ENCODE results near the gene HSPB6.
"Not testable (repeated sequence)": the region's sequence is repeated elsewhere in the genome, so short reads cannot be mapped to it uniquely, and the experiment has no call there.

Gene HSPB6

DNA sequence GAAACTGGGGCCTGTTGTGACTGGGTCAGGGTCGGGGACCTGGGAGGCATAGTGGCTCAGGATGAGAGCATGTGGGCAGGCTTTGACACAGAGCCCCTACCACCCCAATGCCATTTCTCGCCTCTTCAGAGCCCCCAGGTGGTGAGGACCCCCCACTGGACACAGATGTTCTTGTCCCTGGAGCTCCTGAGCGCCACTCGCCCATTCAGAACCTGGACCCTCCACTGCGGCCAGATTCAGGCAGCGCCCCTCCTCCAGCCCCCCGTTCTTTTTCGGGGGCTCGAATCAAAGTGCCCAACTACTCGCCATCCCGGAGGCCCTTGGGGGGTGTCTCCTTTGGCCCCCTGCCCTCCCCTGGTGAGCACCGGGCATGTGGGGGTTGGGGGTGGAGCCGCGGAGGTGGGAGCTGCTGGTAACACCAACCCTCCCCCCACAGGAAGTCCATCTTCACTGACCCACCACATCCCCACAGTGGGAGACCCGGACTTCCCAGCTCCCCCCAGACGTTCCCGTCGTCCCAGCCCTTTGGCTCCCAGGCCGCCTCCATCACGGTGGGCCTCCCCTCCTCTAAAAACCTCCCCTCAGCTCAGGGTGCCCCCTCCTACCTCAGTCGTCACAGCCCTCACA lies 24.9 kb downstream of the HSPB6 start:
- DNase-seq (ENCODE audit: low read depth), result no peak

DNA sequence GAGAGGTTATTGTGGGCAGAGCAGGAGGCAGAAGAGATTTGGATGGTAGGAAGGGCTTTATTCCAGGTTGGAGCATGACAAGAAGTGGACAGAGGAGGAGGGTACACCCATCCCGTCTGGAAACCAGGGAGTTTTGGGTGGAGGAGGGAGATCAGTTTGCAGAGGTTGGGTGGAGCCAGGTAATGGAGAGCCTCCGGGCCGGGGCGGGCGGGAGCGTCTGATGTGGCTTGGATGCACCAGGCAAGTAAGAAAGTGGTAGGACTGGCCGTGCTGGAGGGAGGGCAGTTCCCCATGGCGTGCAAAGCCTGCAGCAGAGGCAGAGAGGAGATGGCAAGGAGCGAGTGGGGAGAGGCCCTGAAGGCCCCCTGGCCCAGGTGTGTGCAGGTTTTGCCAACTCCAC lies 25.5 kb downstream of the HSPB6 start:
- no peak for DNase-seq (ENCODE audit: low read depth)

DNA sequence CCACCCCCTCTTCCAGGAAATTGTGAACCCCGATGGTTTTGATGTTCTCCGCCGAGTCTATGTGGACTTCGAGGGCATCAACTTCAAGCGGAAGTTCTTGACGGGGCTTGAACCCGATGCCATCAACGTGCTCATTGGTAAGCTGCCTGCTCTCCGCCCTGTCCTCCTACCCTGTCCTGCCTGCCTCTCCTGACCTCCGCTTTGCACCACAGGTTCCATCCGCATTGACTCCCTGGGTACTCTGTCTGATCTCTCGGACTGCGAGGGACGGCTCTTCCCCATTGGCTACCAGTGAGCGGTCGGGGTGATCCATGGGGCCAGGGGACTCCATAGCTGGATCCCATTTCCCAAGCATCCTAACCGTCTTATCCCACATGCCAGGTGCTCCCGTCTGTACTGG lies 26.5 kb downstream of the HSPB6 start:
- DNase-seq (ENCODE audit: low read depth), result no peak

DNA sequence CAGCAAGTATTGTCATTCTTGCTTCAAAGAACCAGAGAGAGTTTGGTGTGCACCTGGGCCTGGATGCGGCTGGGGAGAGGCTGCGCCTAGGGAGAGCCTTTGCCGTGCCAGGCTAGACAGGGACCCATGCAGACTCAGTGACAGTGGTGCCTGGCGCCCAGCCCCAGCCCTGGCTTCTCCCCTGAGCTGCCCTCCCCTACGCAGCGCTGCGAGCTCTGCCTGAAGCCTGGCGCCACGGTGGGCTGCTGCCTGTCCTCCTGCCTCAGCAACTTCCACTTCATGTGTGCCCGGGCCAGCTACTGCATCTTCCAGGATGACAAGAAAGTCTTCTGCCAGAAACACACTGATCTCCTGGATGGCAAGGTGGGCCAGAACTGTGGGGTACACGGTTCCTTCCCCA lies 27.1 kb downstream of the HSPB6 start:
- no peak for DNase-seq (ENCODE audit: low read depth)

DNA sequence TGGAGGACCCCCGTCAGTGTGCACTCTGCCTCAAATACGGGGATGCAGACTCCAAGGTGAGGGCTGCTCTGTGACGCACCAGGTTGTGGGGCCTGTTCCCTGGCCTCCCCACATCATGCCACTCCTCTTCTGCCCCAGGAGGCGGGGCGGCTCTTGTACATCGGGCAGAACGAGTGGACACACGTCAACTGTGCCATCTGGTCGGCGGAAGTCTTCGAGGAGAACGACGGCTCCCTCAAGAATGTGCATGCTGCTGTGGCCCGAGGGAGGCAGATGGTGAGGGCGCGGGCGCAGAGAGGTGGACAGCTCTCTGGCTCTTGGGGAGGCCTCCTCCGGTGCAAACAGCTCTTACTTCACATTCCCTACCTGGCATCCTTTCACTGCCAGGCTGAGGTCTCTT lies 27.8 kb downstream of the HSPB6 start:
- no peak for DNase-seq (ENCODE audit: low read depth)

DNA sequence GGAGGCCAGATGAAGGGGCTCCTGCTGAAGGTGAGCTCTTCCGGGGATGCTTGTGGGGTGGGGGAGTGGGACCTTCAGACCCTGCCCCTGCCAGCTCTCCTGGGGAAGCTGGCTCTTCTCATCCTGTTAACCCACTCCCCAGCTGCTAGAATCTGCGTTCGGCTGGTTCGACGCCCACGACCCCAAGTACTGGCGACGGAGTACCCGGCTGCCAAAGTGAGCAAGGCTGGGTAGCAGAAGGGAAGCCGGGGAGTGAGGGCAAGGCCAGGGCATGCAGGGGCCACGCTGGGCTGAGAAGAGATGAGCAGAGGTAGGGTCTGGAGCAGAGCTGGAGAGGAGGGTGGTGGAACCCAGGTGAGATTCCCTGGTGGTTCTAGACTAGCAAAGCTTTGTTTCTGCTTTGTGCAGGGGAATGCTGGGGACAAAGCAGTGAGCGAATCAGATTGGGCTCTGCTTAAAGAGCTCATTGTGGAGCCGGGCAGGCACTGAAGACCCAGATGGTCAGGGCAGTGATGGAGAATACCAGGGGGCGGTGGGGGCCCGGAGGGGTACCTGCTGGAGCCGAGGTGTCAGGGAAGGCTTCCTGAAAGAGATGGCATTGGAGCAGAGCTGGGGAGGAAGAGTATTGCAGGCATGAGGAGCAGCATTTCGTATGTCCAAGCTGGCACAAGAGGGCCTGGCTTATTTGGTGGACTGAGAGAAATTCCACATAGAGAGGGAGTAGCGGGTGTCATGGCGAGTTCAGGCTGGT lies 28.7 kb downstream of the HSPB6 start:
- no peak for DNase-seq (ENCODE audit: low read depth)

DNA sequence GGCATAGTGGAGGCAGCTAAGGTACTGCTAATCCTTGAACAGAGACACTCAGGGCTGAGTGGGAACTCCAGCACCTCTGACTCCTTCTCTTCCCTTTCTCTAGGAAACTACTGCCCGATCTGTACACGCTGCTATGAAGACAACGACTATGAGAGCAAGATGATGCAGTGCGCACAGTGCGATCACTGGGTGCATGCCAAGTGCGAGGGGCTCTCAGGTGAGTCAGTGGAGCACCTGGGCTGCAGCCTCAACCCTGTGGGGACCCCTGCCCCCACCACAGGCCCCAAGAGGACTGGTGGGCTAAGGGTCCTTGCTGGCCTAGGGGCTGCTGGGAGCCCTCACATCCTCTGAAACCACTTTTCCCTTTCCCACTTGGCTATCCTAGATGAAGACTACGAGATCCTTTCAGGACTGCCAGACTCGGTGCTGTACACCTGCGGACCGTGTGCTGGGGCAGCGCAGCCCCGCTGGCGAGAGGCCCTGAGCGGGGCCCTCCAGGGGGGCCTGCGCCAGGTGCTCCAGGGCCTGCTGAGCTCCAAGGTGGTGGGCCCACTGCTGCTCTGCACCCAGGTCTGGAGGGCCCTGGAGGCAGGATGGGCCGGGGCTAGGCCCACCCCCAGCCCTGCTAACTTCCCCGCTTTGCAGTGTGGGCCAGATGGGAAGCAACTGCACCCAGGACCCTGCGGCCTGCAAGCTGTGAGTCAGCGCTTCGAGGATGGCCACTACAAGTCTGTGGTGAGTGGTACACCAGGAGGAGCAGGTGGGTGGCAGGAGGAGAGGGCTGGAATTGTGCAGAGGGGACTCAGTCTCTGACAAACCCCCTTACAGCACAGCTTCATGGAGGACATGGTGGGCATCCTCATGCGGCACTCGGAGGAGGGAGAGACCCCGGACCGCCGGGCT lies 29.5 kb downstream of the HSPB6 start:
- no peak for DNase-seq (ENCODE audit: low read depth)

DNA sequence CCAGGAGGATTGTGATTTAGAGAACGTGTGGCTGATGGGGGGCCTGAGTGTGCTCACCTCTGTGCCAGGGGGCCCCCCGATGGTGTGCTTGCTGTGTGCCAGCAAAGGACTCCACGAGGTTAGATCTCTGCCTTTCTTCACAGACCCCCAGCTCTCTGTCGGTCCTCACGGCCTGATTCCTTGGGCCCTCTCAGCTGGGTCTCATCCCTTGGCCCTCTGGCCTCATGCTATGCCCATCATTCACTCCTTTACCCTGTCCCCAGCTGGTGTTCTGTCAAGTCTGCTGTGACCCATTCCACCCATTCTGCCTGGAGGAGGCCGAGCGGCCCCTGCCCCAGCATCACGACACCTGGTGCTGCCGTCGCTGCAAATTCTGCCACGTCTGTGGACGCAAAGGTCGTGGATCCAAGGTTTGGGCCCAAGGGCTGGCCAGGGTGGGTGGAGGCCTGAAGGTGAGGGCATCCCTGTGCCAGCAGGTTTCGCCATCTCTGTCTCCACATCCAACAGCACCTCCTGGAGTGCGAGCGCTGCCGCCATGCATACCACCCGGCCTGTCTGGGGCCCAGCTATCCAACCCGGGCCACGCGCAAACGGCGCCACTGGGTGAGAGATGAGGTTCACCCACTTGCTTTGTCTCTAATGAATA lies 31.5 kb downstream of the HSPB6 start:
- no peak for DNase-seq (ENCODE audit: low read depth)

DNA sequence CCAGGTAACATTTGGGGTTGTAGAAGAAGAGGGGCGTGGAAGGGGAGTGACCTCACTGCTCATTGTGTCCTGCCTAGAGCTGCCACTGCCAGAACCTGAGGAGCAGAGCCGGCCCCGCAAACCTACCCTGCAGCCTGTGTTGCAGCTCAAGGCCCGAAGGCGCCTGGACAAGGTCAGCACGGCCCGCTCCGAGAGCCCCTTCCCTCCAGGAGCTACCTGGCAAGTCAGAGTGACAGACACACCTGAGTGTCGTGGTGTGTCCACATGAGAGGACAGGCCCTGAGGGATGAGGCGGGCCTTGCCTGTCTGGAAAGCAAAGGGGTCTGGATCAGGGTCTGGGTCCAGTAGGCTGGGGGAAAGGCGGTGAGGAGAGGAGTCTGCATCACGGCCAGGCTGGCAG lies 32.3 kb downstream of the HSPB6 start:
- no peak for DNase-seq (ENCODE audit: low read depth)

DNA sequence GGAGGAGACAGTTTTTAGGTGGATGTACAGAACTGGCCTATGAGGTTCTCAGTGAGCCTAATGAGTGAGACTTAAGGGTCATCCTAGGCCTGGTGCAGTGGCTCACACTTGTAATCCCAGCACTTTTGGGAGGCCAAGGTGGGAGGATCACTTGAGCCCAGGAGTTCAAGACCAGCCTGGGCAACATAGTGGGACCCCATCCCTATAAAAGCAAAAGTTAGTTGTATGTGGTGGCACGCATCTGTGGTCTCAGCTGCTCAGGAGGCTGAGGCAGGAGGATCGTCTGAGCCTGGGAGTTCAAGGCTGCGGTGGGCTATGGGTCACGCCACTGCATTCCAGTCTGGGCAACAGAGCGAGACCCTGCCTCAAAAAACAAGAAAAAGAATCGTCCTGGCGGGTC lies 32.7 kb downstream of the HSPB6 start:
- not testable (repeated sequence) for DNase-seq (ENCODE audit: low read depth)

DNA sequence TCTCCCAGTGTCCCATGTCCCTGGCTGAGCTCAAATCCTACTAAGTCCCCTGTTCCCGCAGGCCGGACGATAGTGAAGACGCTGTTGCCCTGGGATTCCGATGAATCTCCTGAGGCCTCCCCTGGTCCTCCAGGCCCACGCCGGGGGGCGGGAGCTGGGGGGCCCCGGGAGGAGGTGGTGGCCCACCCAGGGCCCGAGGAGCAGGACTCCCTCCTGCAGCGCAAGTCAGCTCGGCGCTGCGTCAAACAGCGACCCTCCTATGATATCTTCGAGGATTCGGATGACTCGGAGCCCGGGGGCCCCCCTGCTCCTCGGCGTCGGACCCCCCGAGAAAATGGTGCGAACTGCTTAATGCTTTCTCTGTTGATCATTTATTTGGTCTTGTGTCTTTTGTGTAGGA lies 33.2 kb downstream of the HSPB6 start:
- no peak for DNase-seq (ENCODE audit: low read depth)

DNA sequence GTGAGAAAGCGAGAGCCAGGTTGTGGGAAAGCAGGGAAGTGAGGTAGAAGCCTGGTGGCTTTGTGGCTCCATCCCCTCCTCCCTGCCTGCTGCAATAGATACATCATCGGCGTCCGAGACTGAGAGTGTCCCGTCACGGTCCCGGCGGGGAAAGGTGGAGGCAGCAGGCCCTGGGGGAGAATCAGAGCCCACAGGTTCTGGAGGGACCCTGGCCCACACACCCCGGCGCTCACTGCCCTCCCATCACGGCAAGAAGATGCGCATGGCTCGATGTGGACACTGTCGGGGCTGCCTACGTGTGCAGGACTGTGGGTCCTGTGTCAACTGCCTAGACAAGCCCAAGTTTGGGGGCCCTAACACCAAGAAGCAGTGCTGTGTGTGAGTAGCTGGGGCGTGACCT lies 33.9 kb downstream of the HSPB6 start:
- DNase-seq (ENCODE audit: low read depth), result no peak

DNA sequence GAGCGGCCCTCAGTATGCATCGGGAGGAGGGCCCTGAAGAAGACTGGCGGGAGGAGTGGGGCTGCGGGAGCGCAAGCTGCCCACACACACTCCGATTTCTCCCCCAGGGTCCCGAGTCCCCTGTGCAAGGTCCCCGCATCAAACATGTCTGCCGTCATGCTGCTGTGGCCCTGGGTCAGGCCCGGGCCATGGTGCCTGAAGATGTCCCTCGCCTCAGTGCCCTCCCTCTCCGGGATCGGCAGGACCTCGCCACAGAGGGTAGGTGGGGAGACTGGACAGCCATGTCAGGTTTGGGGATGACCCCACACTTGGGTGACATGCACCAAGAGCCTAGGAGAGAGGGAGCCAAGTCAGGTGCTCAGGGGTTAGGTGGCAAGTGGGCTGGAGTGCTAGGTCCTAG lies 34.4 kb downstream of the HSPB6 start:
- DNase-seq (ENCODE audit: low read depth), result no peak

DNA sequence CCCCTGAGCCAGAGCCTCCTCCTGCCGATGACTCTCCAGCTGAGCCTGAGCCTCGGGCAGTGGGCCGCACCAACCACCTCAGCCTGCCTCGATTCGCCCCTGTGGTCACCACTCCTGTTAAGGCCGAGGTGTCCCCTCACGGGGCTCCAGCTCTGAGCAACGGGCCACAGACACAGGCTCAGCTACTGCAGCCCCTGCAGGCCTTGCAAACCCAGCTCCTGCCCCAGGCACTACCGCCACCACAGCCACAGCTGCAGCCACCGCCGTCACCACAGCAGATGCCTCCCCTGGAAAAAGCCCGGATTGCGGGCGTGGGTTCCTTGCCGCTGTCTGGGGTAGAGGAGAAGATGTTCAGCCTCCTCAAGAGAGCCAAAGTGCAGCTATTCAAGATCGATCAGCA lies 35.5 kb downstream of the HSPB6 start:
- no peak for DNase-seq (ENCODE audit: low read depth)

DNA sequence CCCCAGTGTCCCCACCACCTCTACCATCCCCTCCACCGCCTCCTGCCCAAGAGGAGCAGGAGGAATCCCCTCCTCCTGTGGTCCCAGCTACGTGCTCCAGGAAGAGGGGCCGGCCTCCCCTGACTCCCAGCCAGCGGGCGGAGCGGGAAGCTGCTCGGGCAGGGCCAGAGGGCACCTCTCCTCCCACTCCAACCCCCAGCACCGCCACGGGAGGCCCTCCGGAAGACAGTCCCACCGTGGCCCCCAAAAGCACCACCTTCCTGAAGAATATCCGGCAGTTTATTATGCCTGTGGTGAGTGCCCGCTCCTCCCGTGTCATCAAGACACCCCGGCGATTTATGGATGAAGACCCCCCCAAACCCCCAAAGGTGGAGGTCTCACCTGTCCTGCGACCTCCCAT lies 36.2 kb downstream of the HSPB6 start:
- no peak for DNase-seq (ENCODE audit: low read depth)

DNA sequence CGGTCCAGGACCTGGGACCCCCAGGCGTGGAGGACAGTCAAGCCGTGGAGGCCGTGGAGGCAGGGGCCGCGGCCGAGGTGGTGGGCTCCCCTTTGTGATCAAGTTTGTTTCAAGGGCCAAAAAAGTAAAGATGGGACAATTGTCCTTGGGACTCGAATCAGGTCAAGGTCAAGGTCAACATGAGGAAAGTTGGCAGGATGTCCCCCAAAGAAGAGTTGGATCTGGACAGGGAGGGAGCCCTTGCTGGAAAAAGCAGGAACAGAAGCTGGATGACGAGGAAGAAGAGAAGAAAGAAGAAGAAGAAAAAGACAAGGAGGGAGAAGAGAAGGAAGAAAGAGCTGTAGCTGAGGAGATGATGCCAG lies 36.7 kb downstream of the HSPB6 start:
- DNase-seq (ENCODE audit: low read depth), result no peak

DNA sequence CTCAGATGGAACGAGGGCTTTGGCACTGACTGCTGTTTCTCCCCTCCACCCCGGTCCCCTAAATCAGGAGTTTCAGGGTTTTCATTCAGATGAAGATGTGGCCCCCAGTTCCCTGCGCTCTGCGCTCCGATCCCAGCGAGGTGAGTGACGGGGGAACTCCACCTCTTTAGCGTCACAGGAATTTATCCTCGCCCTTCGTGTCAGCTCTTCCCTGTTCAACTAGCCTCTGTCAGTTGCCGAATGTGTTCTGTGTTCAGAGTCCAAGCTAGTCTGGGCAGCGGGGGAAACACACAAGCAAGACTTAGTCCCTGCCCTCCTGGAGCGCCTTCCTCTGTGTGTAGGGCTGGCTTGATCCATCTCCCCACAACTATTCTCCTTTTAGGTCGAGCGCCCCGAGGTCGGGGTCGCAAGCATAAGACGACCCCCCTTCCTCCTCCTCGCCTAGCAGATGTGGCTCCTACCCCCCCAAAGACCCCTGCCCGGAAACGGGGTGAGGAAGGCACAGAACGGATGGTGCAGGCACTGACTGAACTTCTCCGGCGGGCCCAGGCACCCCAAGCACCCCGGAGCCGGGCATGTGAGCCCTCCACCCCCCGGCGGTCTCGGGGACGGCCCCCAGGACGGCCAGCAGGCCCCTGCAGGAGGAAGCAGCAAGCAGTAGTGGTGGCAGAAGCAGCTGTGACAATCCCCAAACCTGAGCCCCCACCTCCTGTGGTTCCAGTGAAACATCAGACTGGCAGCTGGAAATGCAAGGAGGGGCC lies 37.2 kb downstream of the HSPB6 start:
- no peak for DNase-seq (ENCODE audit: low read depth)

DNA sequence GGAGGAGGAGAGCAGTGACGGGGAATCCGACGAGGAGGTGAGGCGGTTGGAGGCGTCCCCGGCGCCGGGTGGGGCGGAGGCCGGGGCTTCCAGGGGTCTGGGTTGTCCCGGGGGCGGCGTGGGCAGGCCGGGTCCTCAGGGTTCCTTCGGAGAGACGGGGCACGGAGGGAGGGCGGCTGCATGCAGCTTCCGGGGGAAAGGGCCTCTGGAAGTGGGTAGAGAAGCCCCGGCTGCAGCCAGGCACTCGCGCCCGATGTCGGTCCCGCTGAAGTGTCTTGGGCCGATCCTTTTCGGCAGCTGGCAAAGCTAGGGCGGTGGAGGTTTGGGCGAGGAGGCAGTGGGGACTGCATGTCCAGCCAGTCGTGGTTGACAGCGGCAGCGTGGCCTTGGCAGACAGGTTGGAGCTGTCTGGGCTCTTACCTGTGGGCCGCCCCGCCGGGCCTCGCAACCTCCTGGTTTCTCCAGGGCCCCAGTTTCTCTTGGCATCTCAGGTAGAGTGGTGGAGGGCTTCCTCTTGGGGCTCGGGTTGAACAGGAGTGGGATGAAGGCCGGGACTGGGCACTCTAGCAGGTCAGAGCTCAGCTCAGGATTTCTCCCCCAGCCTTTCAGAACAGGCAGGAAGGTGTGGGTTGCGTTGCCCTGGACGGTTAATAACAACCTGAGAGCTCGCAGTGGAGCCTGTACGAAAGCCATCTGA lies 38.3 kb downstream of the HSPB6 start:
- peak; percentile 58 for DNase-seq (ENCODE audit: low read depth)

DNA sequence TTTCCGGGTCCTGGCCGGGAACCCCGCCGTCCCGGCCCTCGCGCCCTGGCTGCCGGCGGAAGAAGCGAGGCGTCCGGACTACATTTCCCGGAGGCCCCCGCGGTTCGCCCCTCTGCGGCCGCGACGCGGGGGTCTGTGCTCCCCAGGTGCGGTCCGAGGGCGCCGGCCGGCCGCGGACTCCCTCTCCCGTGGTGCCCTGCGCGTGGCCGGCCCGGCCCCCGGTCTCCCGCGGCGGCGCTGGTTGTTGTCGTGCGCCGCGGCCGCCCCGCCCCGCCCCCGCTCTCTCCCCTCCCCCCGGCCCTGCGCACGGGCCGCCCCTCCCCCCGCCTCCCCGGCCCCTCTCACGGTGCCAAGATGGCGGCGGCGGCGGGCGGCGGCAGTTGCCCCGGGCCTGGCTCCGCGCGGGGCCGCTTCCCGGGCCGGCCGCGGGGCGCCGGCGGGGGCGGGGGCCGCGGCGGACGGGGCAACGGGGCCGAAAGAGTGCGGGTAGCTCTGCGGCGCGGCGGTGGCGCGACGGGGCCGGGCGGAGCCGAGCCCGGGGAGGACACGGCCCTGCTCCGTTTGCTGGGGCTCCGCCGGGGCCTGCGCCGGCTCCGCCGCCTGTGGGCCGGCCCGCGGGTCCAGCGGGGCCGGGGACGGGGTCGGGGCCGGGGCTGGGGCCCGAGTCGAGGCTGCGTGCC lies 39.0 kb downstream of the HSPB6 start, which contains the start of gene KMT2B:
Gene KMT2B, plus strand, starts transcription at position 339 of the 680 bp plus-strand sequence. Its CDS starts 16 bp downstream, at position 355.
- DNase-seq (ENCODE audit: low read depth), result no peak
